IMR-90 (cell line): Measurements from ENCODE around the gene HYDIN.

Source experiments
- BHLHE40 ChIP-seq: fragments of 150-350 bp; IDR thresholded peaks from 2 replicates; pipeline ENCODE4 v1.6.1; 2016; ENCODE audit warnings: mild to moderate bottlenecking, low read depth, low read length
- CEBPB ChIP-seq: IDR thresholded peaks from 2 replicates; pipeline ENCODE4 v1.6.1; 2012; ENCODE audit warnings: low read depth, low read length, improper control_type of control experiment
- CHD1 ChIP-seq: IDR thresholded peaks from 2 replicates; pipeline ENCODE4 v1.6.1; 2012; ENCODE audit warnings: low read depth, low read length, improper control_type of control experiment
- CTCF ChIP-seq: conservative IDR thresholded peaks from 2 replicates; pipeline ENCODE4 v1.5.1; 2012; ENCODE audit warnings: mild to moderate bottlenecking, low read depth, low read length, improper control_type of control experiment
- ELK1 ChIP-seq: fragments of 150-350 bp; IDR thresholded peaks from 2 replicates; pipeline ENCODE4 v1.6.1; 2016; ENCODE audit warnings: low read depth, mild to moderate bottlenecking, low read length, moderate library complexity, borderline replicate concordance
- FOS ChIP-seq: fragments of 150-350 bp; IDR thresholded peaks from 2 replicates; pipeline ENCODE4 v1.6.1; 2016; ENCODE audit warnings: low read depth, low read length
- MAFK ChIP-seq: IDR thresholded peaks from 2 replicates; pipeline ENCODE4 v1.6.1; 2012; ENCODE audit warnings: low read depth, low read length, improper control_type of control experiment
- MXI1 ChIP-seq: IDR thresholded peaks from 2 replicates; pipeline ENCODE4 v1.6.1; 2012; ENCODE audit warnings: low read depth, mild to moderate bottlenecking, low read length, moderate library complexity, borderline replicate concordance
- NFE2L2 ChIP-seq: fragments of 150-350 bp; IDR thresholded peaks from 2 replicates; pipeline ENCODE4 v1.6.1; 2016; ENCODE audit warnings: low read depth, mild to moderate bottlenecking, low read length
- POLR2A ChIP-seq: IDR thresholded peaks from 2 replicates; pipeline ENCODE4 v1.6.1; 2012; ENCODE audit warnings: mild to moderate bottlenecking, low read depth, low read length
- RAD21 ChIP-seq: IDR thresholded peaks from 2 replicates; pipeline ENCODE4 v1.6.1; 2012; ENCODE audit warnings: low read length, improper control_type of control experiment
- SMC3 ChIP-seq: fragments of 150-350 bp; IDR thresholded peaks from 2 replicates; pipeline ENCODE4 v1.6.1; 2016; ENCODE audit warnings: low read depth, mild to moderate bottlenecking, antibody characterized with exemption, low read length, moderate library complexity
- USF2 ChIP-seq: fragments of 150-350 bp; IDR thresholded peaks from 2 replicates; pipeline ENCODE4 v1.6.1; 2017; ENCODE audit warnings: mild to moderate bottlenecking, antibody characterized with exemption, low read length, low read depth

- TF ChIP-seq CTCF (no peak), USF2 (no peak), POLR2A (no peak), ELK1 (no peak), SMC3 (no peak), CEBPB (no peak), MAFK (peak; percentile 42; the same call in 1 of the 2 replicates), RAD21 (no peak), CHD1 (no peak), BHLHE40 (no peak), MXI1 (no peak), NFE2L2 (no peak), FOS (no peak)
Measured at GRCh38 chr16:70804734-70805169, 425.8 kb downstream of the HYDIN start.
